GM23338 (cell line): ENCODE data around the gene TEX29. TPM values are rescaled to one million over a fixed set of nuclear protein-coding genes. Genes with fewer than 3 reads are reported as not detected.

Source experiments
- ATAC-seq: fragments of 200-7000 bp; cut with Tn5 transposase; 3 replicates; pipeline ENCODE4 v1.9.1; 2020
- DNase-seq: peaks from one replicate; pipeline ENCODE4 v3.0.0-alpha.2; 2015; ENCODE audit warnings: low spot score
- H2AFZ ChIP-seq: fragments of 200-600 bp; sonication (generic); 2 replicates; pipeline ENCODE4 v1.8.0; 2016; ENCODE audit warnings: antibody characterized with exemption, mild to moderate bottlenecking, moderate library complexity
- H3F3A ChIP-seq: fragments of 200-600 bp; sonication (generic); replicated peaks from 2 replicates; pipeline ENCODE4 v1.8.0; 2017; ENCODE audit warnings: antibody characterized with exemption, mixed run types, low read depth
- H3K27ac ChIP-seq: fragments of 200-600 bp; sonication (generic); 2 replicates; pipeline ENCODE4 v1.6.1; 2016; ENCODE audit warnings: low read depth
- H3K27me3 ChIP-seq: fragments of 200-600 bp; sonication (generic); 2 replicates; pipeline ENCODE4 v1.8.0; 2016; ENCODE audit warnings: mild to moderate bottlenecking, mixed run types, moderate library complexity; ENCODE audit not compliant: insufficient read depth
- H3K36me3 ChIP-seq: fragments of 200-600 bp; sonication (generic); 2 replicates; pipeline ENCODE4 v1.8.0; 2016; ENCODE audit warnings: mild to moderate bottlenecking; ENCODE audit not compliant: insufficient read depth
- H3K4me1 ChIP-seq: fragments of 200-600 bp; sonication (generic); 2 replicates; pipeline ENCODE4 v1.8.0; 2016; ENCODE audit warnings: mild to moderate bottlenecking, moderate library complexity; ENCODE audit not compliant: insufficient read depth
- H3K4me2 ChIP-seq: fragments of 200-600 bp; sonication (generic); 2 replicates; pipeline ENCODE4 v1.7.1; 2017; ENCODE audit warnings: mixed run types
- H3K4me3 ChIP-seq: fragments of 200-600 bp; sonication (generic); 2 replicates; pipeline ENCODE4 v1.6.1; 2016; ENCODE audit warnings: mixed run types
- H3K79me2 ChIP-seq: fragments of 200-600 bp; sonication (generic); replicated peaks from 2 replicates; pipeline ENCODE4 v1.8.0; 2017; ENCODE audit warnings: mild to moderate bottlenecking; ENCODE audit not compliant: insufficient read depth
- H3K9me2 ChIP-seq: fragments of 200-600 bp; sonication (generic); 2 replicates; pipeline ENCODE4 v1.8.0; 2017; ENCODE audit not compliant: insufficient read depth
- H4K20me1 ChIP-seq: fragments of 200-600 bp; sonication (generic); replicated peaks from 2 replicates; pipeline ENCODE4 v1.8.0; 2017; ENCODE audit warnings: mild to moderate bottlenecking; ENCODE audit not compliant: insufficient read depth
- H3K27ac Mint-ChIP-seq: 2 replicates; pipeline ENCODE4 v1.8.0; 2020; ENCODE audit warnings: inconsistent platforms, mild to moderate bottlenecking, moderate library complexity, mixed read lengths
- H3K27me3 Mint-ChIP-seq: 3 replicates; pipeline ENCODE4 v1.8.0; 2022; ENCODE audit warnings: low read depth, mild to moderate bottlenecking, moderate library complexity, mixed read lengths, inconsistent platforms; ENCODE audit not compliant: insufficient read depth, poor library complexity
- H3K36me3 Mint-ChIP-seq: 3 replicates; pipeline ENCODE4 v1.8.0; 2021; ENCODE audit warnings: low read depth, mild to moderate bottlenecking, inconsistent platforms, moderate library complexity, mixed read lengths
- H3K4me1 Mint-ChIP-seq: 3 replicates; pipeline ENCODE4 v1.8.0; 2020; ENCODE audit warnings: mild to moderate bottlenecking, inconsistent platforms, mixed read lengths
- H3K4me3 Mint-ChIP-seq: 3 replicates; pipeline ENCODE4 v1.8.0; 2021; ENCODE audit warnings: moderate library complexity, mild to moderate bottlenecking, inconsistent platforms, mixed read lengths
- H3K9me3 Mint-ChIP-seq: 3 replicates; pipeline ENCODE4 v1.8.0; 2020; ENCODE audit warnings: moderate library complexity, mild to moderate bottlenecking, inconsistent platforms, mixed read lengths
- CREB1 ChIP-seq: fragments of 250-450 bp; sonication (Bioruptor Pico); IDR thresholded peaks from 2 replicates; pipeline ENCODE4 v1.5.0; 2020; ENCODE audit warnings: low read depth, mild to moderate bottlenecking, moderate library complexity
- JUNB ChIP-seq: IDR thresholded peaks from one replicate; pipeline ENCODE4 v1.6.1; 2016; ENCODE audit warnings: antibody characterized with exemption; ENCODE audit not compliant: unreplicated experiment
- POLR2AphosphoS5 ChIP-seq: IDR thresholded peaks from 2 replicates; pipeline ENCODE4 v1.6.1; 2016; ENCODE audit warnings: antibody characterized with exemption, low read depth
- ZNF114 ChIP-seq: fragments of 250-450 bp; sonication (Bioruptor Pico); IDR thresholded peaks from 2 replicates; pipeline ENCODE4 v1.5.0; 2020; ENCODE audit warnings: mild to moderate bottlenecking, moderate library complexity
- ZNF331 ChIP-seq: fragments of 250-450 bp; sonication (Bioruptor Pico); IDR thresholded peaks from 2 replicates; pipeline ENCODE4 v1.5.0; 2020; ENCODE audit warnings: low read depth, mild to moderate bottlenecking, moderate library complexity
- polyA plus RNA-seq: library from polyadenylated mRNA; unstranded; fragments of >200 nt; fragmentation: Nextera tagmentation; extraction: Ambion mirVana; gene quantifications from 2 replicates; pipeline ENCODE4 v1.2.1, GENCODE V29; 2016
- total RNA-seq: library from RNA; depleted of rRNA; stranded (reverse); fragments of >200 nt; shearing (Covaris generic); gene quantifications from 2 replicates; pipeline ENCODE4 v1.2.3, GENCODE V29; 2014
- TF ChIP-seq, protein P1 (sequence below): fragments of 250-450 bp; sonication (Bioruptor Pico); IDR thresholded peaks from 2 replicates; pipeline ENCODE4 v1.5.0; 2020; ENCODE audit warnings: mild to moderate bottlenecking, moderate library complexity

TEX29 gene
- total and polyA plus RNA-seq, 2 experiments from 2014 or later, result 0.31 TPM; not detected in 1

DNA sequence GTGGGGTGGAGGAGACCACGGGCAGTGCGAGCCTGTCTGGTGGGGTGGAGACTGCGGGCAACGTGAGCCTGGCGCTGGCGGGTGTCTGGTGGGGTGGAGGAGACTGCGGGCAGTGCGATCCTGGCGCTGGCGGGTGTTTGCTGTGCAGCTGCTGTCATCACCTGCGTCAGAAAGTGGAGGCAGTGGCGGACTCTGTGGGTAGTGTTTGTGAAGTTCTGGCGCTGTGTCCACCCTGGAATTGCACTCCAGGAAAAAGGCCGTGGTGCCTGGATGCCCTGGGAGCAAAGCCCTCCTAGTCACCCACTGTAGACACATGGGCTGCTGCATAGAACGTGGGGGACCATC, 6.2 kb downstream of the TEX29 start (continued):
- TF ChIP-seq, protein P1, sequence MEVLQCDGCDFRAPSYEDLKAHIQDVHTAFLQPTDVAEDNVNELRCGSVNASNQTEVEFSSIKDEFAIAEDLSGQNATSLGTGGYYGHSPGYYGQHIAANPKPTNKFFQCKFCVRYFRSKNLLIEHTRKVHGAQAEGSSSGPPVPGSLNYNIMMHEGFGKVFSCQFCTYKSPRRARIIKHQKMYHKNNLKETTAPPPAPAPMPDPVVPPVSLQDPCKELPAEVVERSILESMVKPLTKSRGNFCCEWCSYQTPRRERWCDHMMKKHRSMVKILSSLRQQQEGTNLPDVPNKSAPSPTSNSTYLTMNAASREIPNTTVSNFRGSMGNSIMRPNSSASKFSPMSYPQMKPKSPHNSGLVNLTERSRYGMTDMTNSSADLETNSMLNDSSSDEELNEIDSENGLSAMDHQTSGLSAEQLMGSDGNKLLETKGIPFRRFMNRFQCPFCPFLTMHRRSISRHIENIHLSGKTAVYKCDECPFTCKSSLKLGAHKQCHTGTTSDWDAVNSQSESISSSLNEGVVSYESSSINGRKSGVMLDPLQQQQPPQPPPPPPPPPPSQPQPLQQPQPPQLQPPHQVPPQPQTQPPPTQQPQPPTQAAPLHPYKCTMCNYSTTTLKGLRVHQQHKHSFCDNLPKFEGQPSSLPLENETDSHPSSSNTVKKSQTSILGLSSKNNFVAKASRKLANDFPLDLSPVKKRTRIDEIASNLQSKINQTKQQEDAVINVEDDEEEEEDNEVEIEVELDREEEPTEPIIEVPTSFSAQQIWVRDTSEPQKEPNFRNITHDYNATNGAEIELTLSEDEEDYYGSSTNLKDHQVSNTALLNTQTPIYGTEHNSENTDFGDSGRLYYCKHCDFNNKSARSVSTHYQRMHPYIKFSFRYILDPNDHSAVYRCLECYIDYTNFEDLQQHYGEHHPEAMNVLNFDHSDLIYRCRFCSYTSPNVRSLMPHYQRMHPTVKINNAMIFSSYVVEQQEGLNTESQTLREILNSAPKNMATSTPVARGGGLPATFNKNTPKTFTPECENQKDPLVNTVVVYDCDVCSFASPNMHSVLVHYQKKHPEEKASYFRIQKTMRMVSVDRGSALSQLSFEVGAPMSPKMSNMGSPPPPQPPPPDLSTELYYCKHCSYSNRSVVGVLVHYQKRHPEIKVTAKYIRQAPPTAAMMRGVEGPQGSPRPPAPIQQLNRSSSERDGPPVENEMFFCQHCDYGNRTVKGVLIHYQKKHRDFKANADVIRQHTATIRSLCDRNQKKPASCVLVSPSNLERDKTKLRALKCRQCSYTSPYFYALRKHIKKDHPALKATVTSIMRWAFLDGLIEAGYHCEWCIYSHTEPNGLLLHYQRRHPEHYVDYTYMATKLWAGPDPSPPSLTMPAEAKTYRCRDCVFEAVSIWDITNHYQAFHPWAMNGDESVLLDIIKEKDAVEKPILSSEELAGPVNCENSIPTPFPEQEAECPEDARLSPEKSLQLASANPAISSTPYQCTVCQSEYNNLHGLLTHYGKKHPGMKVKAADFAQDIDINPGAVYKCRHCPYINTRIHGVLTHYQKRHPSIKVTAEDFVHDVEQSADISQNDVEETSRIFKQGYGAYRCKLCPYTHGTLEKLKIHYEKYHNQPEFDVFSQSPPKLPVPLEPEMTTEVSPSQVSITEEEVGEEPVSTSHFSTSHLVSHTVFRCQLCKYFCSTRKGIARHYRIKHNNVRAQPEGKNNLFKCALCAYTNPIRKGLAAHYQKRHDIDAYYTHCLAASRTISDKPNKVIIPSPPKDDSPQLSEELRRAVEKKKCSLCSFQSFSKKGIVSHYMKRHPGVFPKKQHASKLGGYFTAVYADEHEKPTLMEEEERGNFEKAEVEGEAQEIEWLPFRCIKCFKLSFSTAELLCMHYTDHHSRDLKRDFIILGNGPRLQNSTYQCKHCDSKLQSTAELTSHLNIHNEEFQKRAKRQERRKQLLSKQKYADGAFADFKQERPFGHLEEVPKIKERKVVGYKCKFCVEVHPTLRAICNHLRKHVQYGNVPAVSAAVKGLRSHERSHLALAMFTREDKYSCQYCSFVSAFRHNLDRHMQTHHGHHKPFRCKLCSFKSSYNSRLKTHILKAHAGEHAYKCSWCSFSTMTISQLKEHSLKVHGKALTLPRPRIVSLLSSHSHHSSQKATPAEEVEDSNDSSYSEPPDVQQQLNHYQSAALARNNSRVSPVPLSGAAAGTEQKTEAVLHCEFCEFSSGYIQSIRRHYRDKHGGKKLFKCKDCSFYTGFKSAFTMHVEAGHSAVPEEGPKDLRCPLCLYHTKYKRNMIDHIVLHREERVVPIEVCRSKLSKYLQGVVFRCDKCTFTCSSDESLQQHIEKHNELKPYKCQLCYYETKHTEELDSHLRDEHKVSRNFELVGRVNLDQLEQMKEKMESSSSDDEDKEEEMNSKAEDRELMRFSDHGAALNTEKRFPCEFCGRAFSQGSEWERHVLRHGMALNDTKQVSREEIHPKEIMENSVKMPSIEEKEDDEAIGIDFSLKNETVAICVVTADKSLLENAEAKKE (CRISPR knock-in tag), result no peak
- no peak for TF ChIP-seq CREB1 (CRISPR knock-in tag)
- TF ChIP-seq ZNF331, result no peak
- no peak for TF ChIP-seq ZNF114 (CRISPR knock-in tag)

DNA sequence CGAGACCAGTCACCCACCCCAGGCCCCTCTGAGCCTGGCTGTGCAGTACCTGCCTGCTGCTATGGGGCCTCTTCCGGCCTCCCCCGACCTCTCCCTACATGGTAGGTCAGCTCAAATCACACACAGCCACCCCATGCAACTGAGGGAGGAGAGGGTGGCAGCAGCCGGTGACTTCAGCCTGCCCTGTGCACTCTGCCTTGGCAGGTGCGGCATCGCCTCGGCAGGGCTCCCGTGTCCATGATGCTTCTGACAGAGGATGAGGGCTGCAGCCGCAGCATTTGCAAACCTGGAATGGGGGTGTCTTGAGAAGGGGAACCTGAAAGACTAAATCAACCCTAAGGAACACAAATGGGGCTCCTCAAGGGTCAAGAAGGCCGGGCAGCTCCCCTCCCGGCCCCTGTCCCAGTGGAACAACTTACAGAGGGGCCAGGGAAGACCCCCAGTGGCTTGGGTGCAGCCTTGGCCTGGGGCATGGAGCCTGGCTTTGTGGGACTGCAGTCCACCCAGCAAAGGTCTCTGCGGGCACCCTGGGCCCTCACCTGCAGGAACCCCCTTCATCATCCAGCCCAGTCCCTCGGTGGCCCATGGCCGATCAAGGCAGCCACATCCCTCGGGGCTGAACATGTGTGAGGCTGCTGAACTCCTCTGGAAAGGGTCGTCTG, 6.7 kb downstream of the TEX29 start:
- Histone ChIP-seq H3K4me2 (no peak overlapping the region), H3K27me3 (no peaks in the 10 kb centered on the region), H3F3A (no peaks in the 10 kb centered on the region), H3K36me3 (no peaks in the 10 kb centered on the region), H4K20me1 (no peaks in the 10 kb centered on the region), H3K4me3 (no peak overlapping the region), H2AFZ (no peak overlapping the region), H3K27ac (no peak overlapping the region), H3K9me2 (no peaks in the 10 kb centered on the region), H3K79me2 (no peaks in the 10 kb centered on the region), H3K4me1 (no peaks in the 10 kb centered on the region)
- no peak overlapping the region for H3K4me3 Mint-ChIP-seq
- H3K4me1 Mint-ChIP-seq, result peaks cover 5% of the 10 kb centered on the region; the same call in 1 of the 3 replicates
- no peak for DNase-seq
- TF ChIP-seq CREB1 (CRISPR knock-in tag) (no peak), POLR2AphosphoS5 (no peak), ZNF331 (no peak), JUNB (no peak), ZNF114 (CRISPR knock-in tag) (no peak)
- H3K36me3 Mint-ChIP-seq, result no peaks in the 10 kb centered on the region; the same call in 2 of the 3 replicates
- H3K27me3 Mint-ChIP-seq, result peaks cover 5% of the 10 kb centered on the region
- no peak overlapping the region for H3K27ac Mint-ChIP-seq
- H3K9me3 Mint-ChIP-seq, result no peaks in the 10 kb centered on the region
- ATAC-seq, result no peak
